Measurements from ENCODE around the gene CMSS1. TPM values are rescaled to one million over a fixed set of nuclear protein-coding genes. Genes with fewer than 3 reads are reported as not detected.

Gene CMSS1
- total RNA-seq, 5 donors from 2014 or later (not counting 1 experiment from before 2014, with no cell fraction given): 16.2 to 22.0 (median 18.3) TPM

DNA sequence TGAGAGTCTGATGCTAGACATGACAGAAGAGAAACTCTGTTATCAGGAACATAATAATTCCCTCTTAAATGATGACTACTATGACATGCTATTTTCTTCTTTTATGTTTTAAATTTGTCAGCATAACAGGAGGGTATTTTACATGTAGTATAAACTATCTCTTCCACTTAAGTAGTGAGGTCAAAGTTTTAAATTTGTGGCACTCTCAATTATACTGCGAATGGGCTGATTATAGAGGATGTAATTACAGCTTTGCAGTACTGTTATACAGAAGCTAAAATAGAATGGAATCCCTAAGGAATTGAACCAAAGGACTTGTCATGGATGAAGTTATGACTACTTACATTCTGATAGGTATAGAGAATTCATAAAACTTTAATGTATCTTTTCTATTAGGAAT, 34.3 kb downstream of the CMSS1 start:
- no peak overlapping the region for H3K27ac Mint-ChIP-seq
- peaks cover 0 to 5% (median 0%) of the 10 kb centered on the region in 3 donors for H3K4me1 Mint-ChIP-seq
- no peaks in the 10 kb centered on the region for H3K36me3 ChIP-seq (ENCODE audit: control insufficient read depth in 2 of 2, extremely low read depth in 1 of 2, insufficient read depth in 1 of 2, low read length in 1 of 2)
- H3K27me3 Mint-ChIP-seq: no peaks in the 10 kb centered on the region
- no peak overlapping the region for H3K4me3 Mint-ChIP-seq
- H3K27ac ChIP-seq (ENCODE audit: low read length): no peak overlapping the region
- no peaks in the 10 kb centered on the region for H3K4me1 ChIP-seq (ENCODE audit: control insufficient read depth in 1 of 2, extremely low read depth in 1 of 2, insufficient read depth in 2 of 2, low read length in 2 of 2)
- H3K9me3 ChIP-seq: no peaks in the 10 kb centered on the region
- ATAC-seq (replicated peaks in 1 of 4) (no peak), DNase-seq (no peak)
- no peaks in the 10 kb centered on the region for H3K9me3 Mint-ChIP-seq
- H3K4me3 ChIP-seq (ENCODE audit: control insufficient read depth in 1 of 2, extremely low read depth in 1 of 2, low read length in 1 of 2): no peak overlapping the region
- CTCF ChIA-PET: no interaction called here
- no peaks in the 10 kb centered on the region for H3K27me3 ChIP-seq (replicated peaks in 1 of 2; ENCODE audit: control insufficient read depth in 2 of 2, extremely low read depth in 1 of 2, insufficient read depth in 2 of 2, low read length in 1 of 2)
- peaks cover 7% of the 10 kb centered on the region for H3K36me3 Mint-ChIP-seq
- POLR2A ChIA-PET: no interaction called here
- WGBS (ENCODE audit: insufficient coverage): no CpG with 5 or more reads among the region's 1 CpG

DNA sequence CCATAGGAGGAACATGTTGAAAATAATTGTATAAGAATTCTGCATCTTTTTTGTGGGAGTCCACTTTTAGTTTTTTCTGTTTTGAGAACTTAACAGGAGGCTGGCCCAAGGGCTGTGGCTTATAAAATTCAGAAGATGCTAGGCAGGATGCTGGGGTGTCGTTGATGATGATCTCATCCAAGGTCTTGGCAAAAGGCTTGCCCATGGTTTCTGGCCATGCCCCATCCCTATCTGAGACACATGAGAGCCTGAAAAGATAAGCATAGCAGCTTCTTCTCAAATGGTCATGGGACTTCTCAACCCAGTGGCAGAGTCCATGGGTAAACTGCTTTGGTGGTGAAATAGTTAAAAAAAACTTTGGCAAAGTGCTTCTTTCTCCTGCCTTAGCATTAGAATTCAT, 35.2 kb downstream of the CMSS1 start:
- ATAC-seq (replicated peaks in 1 of 4) (no peak), DNase-seq (no peak)
- Histone ChIP-seq H3K27me3 (replicated peaks in 1 of 2; ENCODE audit: control insufficient read depth in 2 of 2, extremely low read depth in 1 of 2, insufficient read depth in 2 of 2, low read length in 1 of 2) (no peaks in the 10 kb centered on the region), H3K9me3 (no peaks in the 10 kb centered on the region), H3K27ac (ENCODE audit: low read length) (no peak overlapping the region), H3K4me1 (ENCODE audit: control insufficient read depth in 1 of 2, extremely low read depth in 1 of 2, insufficient read depth in 2 of 2, low read length in 2 of 2) (no peaks in the 10 kb centered on the region), H3K4me3 (ENCODE audit: control insufficient read depth in 1 of 2, extremely low read depth in 1 of 2, low read length in 1 of 2) (no peak overlapping the region), H3K36me3 (ENCODE audit: control insufficient read depth in 2 of 2, extremely low read depth in 1 of 2, insufficient read depth in 1 of 2, low read length in 1 of 2) (no peaks in the 10 kb centered on the region)
- WGBS (ENCODE audit: insufficient coverage): 71% methylated on average over 1 of the region's 1 CpG
- peaks cover 0 to 5% (median 0%) of the 10 kb centered on the region in 3 donors for H3K4me1 Mint-ChIP-seq
- no peaks in the 10 kb centered on the region for H3K9me3 Mint-ChIP-seq
- POLR2A ChIA-PET: no interaction called here
- H3K27me3 Mint-ChIP-seq: no peaks in the 10 kb centered on the region
- H3K4me3 Mint-ChIP-seq: no peak overlapping the region
- CTCF ChIA-PET: no interaction called here
- no peak overlapping the region for H3K27ac Mint-ChIP-seq
- peaks cover 7% of the 10 kb centered on the region for H3K36me3 Mint-ChIP-seq

- CTCF ChIA-PET: no interaction called here
- no peak for ATAC-seq (replicated peaks in 1 of 4)
- Mint-ChIP-seq H3K4me1 (no peaks in the 10 kb centered on the region), H3K9me3 (no peaks in the 10 kb centered on the region), H3K4me3 (no peak overlapping the region), H3K27ac (no peak overlapping the region), H3K27me3 (no peaks in the 10 kb centered on the region), H3K36me3 (peaks cover 10% of the 10 kb centered on the region)
- H3K27ac ChIP-seq (ENCODE audit: low read length): no peak overlapping the region
- no peak overlapping the region for H3K4me3 ChIP-seq (ENCODE audit: control insufficient read depth in 1 of 2, extremely low read depth in 1 of 2, low read length in 1 of 2)
- POLR2A ChIA-PET: no interaction called here
- H3K4me1 ChIP-seq (ENCODE audit: control insufficient read depth in 1 of 2, extremely low read depth in 1 of 2, insufficient read depth in 2 of 2, low read length in 2 of 2): no peaks in the 10 kb centered on the region
- no peaks in the 10 kb centered on the region for H3K27me3 ChIP-seq (replicated peaks in 1 of 2; ENCODE audit: control insufficient read depth in 2 of 2, extremely low read depth in 1 of 2, insufficient read depth in 2 of 2, low read length in 1 of 2)
- no peaks in the 10 kb centered on the region for H3K9me3 ChIP-seq
- no CpG with 5 or more reads among the region's 1 CpG for WGBS (ENCODE audit: insufficient coverage)
- DNase-seq: no peak
- no peaks in the 10 kb centered on the region for H3K36me3 ChIP-seq (ENCODE audit: control insufficient read depth in 2 of 2, extremely low read depth in 1 of 2, insufficient read depth in 1 of 2, low read length in 1 of 2)
Measured at GRCh38 chr3:99854756-99855298, 37.2 kb downstream of the CMSS1 start.

- H3K4me3 Mint-ChIP-seq: no peak overlapping the region
- H3K4me1 Mint-ChIP-seq: no peaks in the 10 kb centered on the region
- POLR2A ChIA-PET: no interaction called here
- Histone ChIP-seq H3K9me3 (no peaks in the 10 kb centered on the region), H3K4me1 (ENCODE audit: control insufficient read depth in 1 of 2, extremely low read depth in 1 of 2, insufficient read depth in 2 of 2, low read length in 2 of 2) (no peaks in the 10 kb centered on the region), H3K4me3 (ENCODE audit: control insufficient read depth in 1 of 2, extremely low read depth in 1 of 2, low read length in 1 of 2) (no peak overlapping the region), H3K27me3 (replicated peaks in 1 of 2; ENCODE audit: control insufficient read depth in 2 of 2, extremely low read depth in 1 of 2, insufficient read depth in 2 of 2, low read length in 1 of 2) (no peaks in the 10 kb centered on the region), H3K27ac (ENCODE audit: low read length) (no peak overlapping the region), H3K36me3 (ENCODE audit: control insufficient read depth in 2 of 2, extremely low read depth in 1 of 2, insufficient read depth in 1 of 2, low read length in 1 of 2) (no peaks in the 10 kb centered on the region)
- H3K27me3 Mint-ChIP-seq: no peaks in the 10 kb centered on the region
- H3K9me3 Mint-ChIP-seq: no peaks in the 10 kb centered on the region
- no peak overlapping the region for H3K27ac Mint-ChIP-seq
- H3K36me3 Mint-ChIP-seq: peaks cover 10% of the 10 kb centered on the region
- CTCF ChIA-PET: no interaction called here
- WGBS (ENCODE audit: insufficient coverage): 88% methylated on average over 1 of the region's 1 CpG
- ATAC-seq (replicated peaks in 1 of 4): no peak
- no peak for DNase-seq
Measured at GRCh38 chr3:99855900-99856299, 38.2 kb downstream of the CMSS1 start.

- no peaks in the 10 kb centered on the region for H3K4me1 ChIP-seq (ENCODE audit: control insufficient read depth in 1 of 2, extremely low read depth in 1 of 2, insufficient read depth in 2 of 2, low read length in 2 of 2)
- Mint-ChIP-seq H3K4me3 (no peak overlapping the region), H3K4me1 (no peaks in the 10 kb centered on the region), H3K27me3 (no peaks in the 10 kb centered on the region), H3K36me3 (peaks cover 10% of the 10 kb centered on the region), H3K27ac (no peak overlapping the region), H3K9me3 (no peaks in the 10 kb centered on the region)
- H3K4me3 ChIP-seq (ENCODE audit: control insufficient read depth in 1 of 2, extremely low read depth in 1 of 2, low read length in 1 of 2): no peak overlapping the region
- CTCF ChIA-PET: no interaction called here
- H3K36me3 ChIP-seq (ENCODE audit: control insufficient read depth in 2 of 2, extremely low read depth in 1 of 2, insufficient read depth in 1 of 2, low read length in 1 of 2): no peaks in the 10 kb centered on the region
- H3K27ac ChIP-seq (ENCODE audit: low read length): no peak overlapping the region
- no peaks in the 10 kb centered on the region for H3K27me3 ChIP-seq (replicated peaks in 1 of 2; ENCODE audit: control insufficient read depth in 2 of 2, extremely low read depth in 1 of 2, insufficient read depth in 2 of 2, low read length in 1 of 2)
- H3K9me3 ChIP-seq: no peaks in the 10 kb centered on the region
- no CpG with 5 or more reads among the region's 3 CpGs for WGBS (ENCODE audit: insufficient coverage)
- ATAC-seq (replicated peaks in 1 of 4) (no peak), DNase-seq (no peak)
- POLR2A ChIA-PET: no interaction called here
Measured at GRCh38 chr3:99856437-99857220, 39.0 kb downstream of the CMSS1 start.

GRCh38 chr3:99857278-99857677, 39.6 kb downstream of the CMSS1 start:
- no peak overlapping the region for H3K27ac ChIP-seq (ENCODE audit: low read length)

More at GRCh38 chr3:99857278-99857677, 39.6 kb downstream of the CMSS1 start:
- Histone ChIP-seq H3K4me1 (ENCODE audit: control insufficient read depth in 1 of 2, extremely low read depth in 1 of 2, insufficient read depth in 2 of 2, low read length in 2 of 2) (no peaks in the 10 kb centered on the region), H3K9me3 (no peaks in the 10 kb centered on the region), H3K4me3 (ENCODE audit: control insufficient read depth in 1 of 2, extremely low read depth in 1 of 2, low read length in 1 of 2) (no peak overlapping the region), H3K27me3 (replicated peaks in 1 of 2; ENCODE audit: control insufficient read depth in 2 of 2, extremely low read depth in 1 of 2, insufficient read depth in 2 of 2, low read length in 1 of 2) (no peaks in the 10 kb centered on the region), H3K36me3 (ENCODE audit: control insufficient read depth in 2 of 2, extremely low read depth in 1 of 2, insufficient read depth in 1 of 2, low read length in 1 of 2) (no peaks in the 10 kb centered on the region)
- ChIA-PET CTCF (no interaction called here), POLR2A (no interaction called here)
- Mint-ChIP-seq H3K9me3 (no peaks in the 10 kb centered on the region), H3K27ac (no peak overlapping the region), H3K27me3 (no peaks in the 10 kb centered on the region), H3K4me1 (no peaks in the 10 kb centered on the region), H3K36me3 (peaks cover 10% of the 10 kb centered on the region), H3K4me3 (no peak overlapping the region)
- DNase-seq: no peak
- no CpG with 5 or more reads among the region's 1 CpG for WGBS (ENCODE audit: insufficient coverage)
- no peak for ATAC-seq (replicated peaks in 1 of 4)
